Measurements from ENCODE around the gene CCDC134.
A peak's percentile ranks its signal among the peaks of the same experiment; 100 is the strongest.

Gene CCDC134

GRCh38 chr22:41819257-41819656 lies 18.8 kb downstream of the CCDC134 start:
- H2BK120ac ChIP-seq (ENCODE audit: low read depth, low read length), result no peak overlapping the region
- no peak overlapping the region for H3K4me3 ChIP-seq (ENCODE audit: insufficient read depth in 1 of 2, low read depth in 1 of 2, low read length in 2 of 2)
- H3K27me3 ChIP-seq (ENCODE audit: control insufficient read depth in 1 of 2, insufficient read depth in 1 of 2, low read length in 2 of 2), result no peaks in the 10 kb centered on the region
- H2BK15ac ChIP-seq (ENCODE audit: low read depth, poor library complexity, severe bottlenecking), result no peak overlapping the region
- H2BK5ac ChIP-seq (ENCODE audit: low read depth, low read length, poor library complexity, severe bottlenecking), result no peak overlapping the region
- H3K27ac ChIP-seq (ENCODE audit: low read length, poor library complexity, severe bottlenecking), result no peak overlapping the region
- H3K79me1 ChIP-seq (replicated peaks; ENCODE audit: low read length, poor library complexity, severe bottlenecking), result peaks cover 7% of the 10 kb centered on the region
- no peak overlapping the region for H2BK12ac ChIP-seq (ENCODE audit: low read length in 2 of 2)
- H3K23ac ChIP-seq (ENCODE audit: low read length in 2 of 2), result no peak overlapping the region
- 94% methylated on average over 3 of the region's 4 CpGs for WGBS
- no peaks in the 10 kb centered on the region for H3K9me3 ChIP-seq (ENCODE audit: control insufficient read depth, low read length)
- H4K91ac ChIP-seq (ENCODE audit: low read length), result no peak overlapping the region
- no peak overlapping the region for H2AFZ ChIP-seq (ENCODE audit: low read depth, low read length)
- H3K9ac ChIP-seq (ENCODE audit: low read length), result no peak overlapping the region
- H2AK5ac ChIP-seq (ENCODE audit: low read length, severe bottlenecking), result no peak overlapping the region
- no peak overlapping the region for H3K18ac ChIP-seq (ENCODE audit: low read depth in 1 of 2, low read length in 2 of 2)
- H3K36me3 ChIP-seq (ENCODE audit: control insufficient read depth in 1 of 2, insufficient read depth in 2 of 2, low read depth in 1 of 2, low read length in 2 of 2), result peaks cover 8 to 18% of the 10 kb centered on the region in 2 experiments
- H3K14ac ChIP-seq (ENCODE audit: low read length in 2 of 2), result no peak overlapping the region
- peaks cover 13% of the 10 kb centered on the region for H3K4me1 ChIP-seq (ENCODE audit: control insufficient read depth, insufficient read depth, low read depth, low read length)
- no peak overlapping the region for H4K8ac ChIP-seq (ENCODE audit: low read length)
- no peak overlapping the region for H3K4me2 ChIP-seq (ENCODE audit: low read length, poor library complexity, severe bottlenecking)
- H3K4ac ChIP-seq (ENCODE audit: low read depth in 1 of 2, low read length in 2 of 2), result no peak overlapping the region
- DNase-seq, result no peak

- H4K8ac ChIP-seq (ENCODE audit: low read length), result no peak overlapping the region
- H3K27me3 ChIP-seq (ENCODE audit: control insufficient read depth in 1 of 2, insufficient read depth in 1 of 2, low read length in 2 of 2), result no peaks in the 10 kb centered on the region
- no peak overlapping the region for H2AK5ac ChIP-seq (ENCODE audit: low read length, severe bottlenecking)
- no peak overlapping the region for H3K18ac ChIP-seq (ENCODE audit: low read depth in 1 of 2, low read length in 2 of 2)
- H3K79me1 ChIP-seq (replicated peaks; ENCODE audit: low read length, poor library complexity, severe bottlenecking), result peaks cover 12% of the 10 kb centered on the region
- no peak overlapping the region for H2BK5ac ChIP-seq (ENCODE audit: low read depth, low read length, poor library complexity, severe bottlenecking)
- no peak overlapping the region for H2BK12ac ChIP-seq (ENCODE audit: low read length in 2 of 2)
- no peak overlapping the region for H3K23ac ChIP-seq (ENCODE audit: low read length in 2 of 2)
- no peaks in the 10 kb centered on the region for H3K9me3 ChIP-seq (ENCODE audit: control insufficient read depth, low read length)
- no peak overlapping the region for H3K4me3 ChIP-seq (ENCODE audit: insufficient read depth in 1 of 2, low read depth in 1 of 2, low read length in 2 of 2)
- DNase-seq, result no peak
- H3K14ac ChIP-seq (ENCODE audit: low read length in 2 of 2), result no peak overlapping the region
- H3K4ac ChIP-seq (ENCODE audit: low read depth in 1 of 2, low read length in 2 of 2), result no peak overlapping the region
- no peak overlapping the region for H2BK15ac ChIP-seq (ENCODE audit: low read depth, poor library complexity, severe bottlenecking)
- H3K9ac ChIP-seq (ENCODE audit: low read length), result no peak overlapping the region
- no peak overlapping the region for H4K91ac ChIP-seq (ENCODE audit: low read length)
- WGBS, result 97% methylated on average over 5 of the region's 5 CpGs
- peaks cover 18% of the 10 kb centered on the region for H3K4me1 ChIP-seq (ENCODE audit: control insufficient read depth, insufficient read depth, low read depth, low read length)
- no peak overlapping the region for H3K27ac ChIP-seq (ENCODE audit: low read length, poor library complexity, severe bottlenecking)
- peaks cover 8 to 19% of the 10 kb centered on the region in 2 experiments for H3K36me3 ChIP-seq (ENCODE audit: control insufficient read depth in 1 of 2, insufficient read depth in 2 of 2, low read depth in 1 of 2, low read length in 2 of 2)
- H2AFZ ChIP-seq (ENCODE audit: low read depth, low read length), result no peak overlapping the region
- no peak overlapping the region for H2BK120ac ChIP-seq (ENCODE audit: low read depth, low read length)
- no peak overlapping the region for H3K4me2 ChIP-seq (ENCODE audit: low read length, poor library complexity, severe bottlenecking)
These were observed 20.0 kb downstream of the CCDC134 start for GRCh38 chr22:41820447-41820846.

GRCh38 chr22:41821471-41822316 lies 21.2 kb downstream of the CCDC134 start:
- Histone ChIP-seq H3K27me3 (ENCODE audit: control insufficient read depth in 1 of 2, insufficient read depth in 1 of 2, low read length in 2 of 2) (no peaks in the 10 kb centered on the region), H2BK15ac (ENCODE audit: low read depth, poor library complexity, severe bottlenecking) (no peak overlapping the region), H2BK120ac (ENCODE audit: low read depth, low read length) (no peak overlapping the region), H4K91ac (ENCODE audit: low read length) (peak overlapping the region; percentile 58), H3K4ac (ENCODE audit: low read depth in 1 of 2, low read length in 2 of 2) (peak overlapping the region in 1 of 2 experiments; percentile 51), H3K9me3 (ENCODE audit: control insufficient read depth, low read length) (no peaks in the 10 kb centered on the region), H4K8ac (ENCODE audit: low read length) (no peak overlapping the region), H2AFZ (ENCODE audit: low read depth, low read length) (no peak overlapping the region), H3K9ac (ENCODE audit: low read length) (no peak overlapping the region), H3K79me1 (replicated peaks; ENCODE audit: low read length, poor library complexity, severe bottlenecking) (peaks cover 14% of the 10 kb centered on the region), H3K4me1 (ENCODE audit: control insufficient read depth, insufficient read depth, low read depth, low read length) (peaks cover 26% of the 10 kb centered on the region), H3K4me3 (ENCODE audit: insufficient read depth in 1 of 2, low read depth in 1 of 2, low read length in 2 of 2) (no peak overlapping the region), H3K23ac (ENCODE audit: low read length in 2 of 2) (no peak overlapping the region), H3K27ac (ENCODE audit: low read length, poor library complexity, severe bottlenecking) (no peak overlapping the region), H3K14ac (ENCODE audit: low read length in 2 of 2) (peak overlapping the region in 1 of 2 experiments; percentile 66), H3K36me3 (ENCODE audit: control insufficient read depth in 1 of 2, insufficient read depth in 2 of 2, low read depth in 1 of 2, low read length in 2 of 2) (peaks cover 0 to 32% of the 10 kb centered on the region in 2 experiments), H2BK5ac (ENCODE audit: low read depth, low read length, poor library complexity, severe bottlenecking) (no peak overlapping the region), H3K18ac (ENCODE audit: low read depth in 1 of 2, low read length in 2 of 2) (no peak overlapping the region), H2BK12ac (ENCODE audit: low read length in 2 of 2) (peak overlapping the region in 1 of 2 experiments; percentile 37), H2AK5ac (ENCODE audit: low read length, severe bottlenecking) (no peak overlapping the region), H3K4me2 (ENCODE audit: low read length, poor library complexity, severe bottlenecking) (no peak overlapping the region)
- WGBS, result 92% methylated on average over 12 of the region's 12 CpGs
- DNase-seq, result no peak

- no peak overlapping the region for H2BK5ac ChIP-seq (ENCODE audit: low read depth, low read length, poor library complexity, severe bottlenecking)
- peak overlapping the region in 1 of 2 experiments; percentile 35 for H3K4ac ChIP-seq (ENCODE audit: low read depth in 1 of 2, low read length in 2 of 2)
- WGBS, result 98% methylated on average over 3 of the region's 3 CpGs
- DNase-seq, result peak; percentile 83
- H2BK15ac ChIP-seq (ENCODE audit: low read depth, poor library complexity, severe bottlenecking), result no peak overlapping the region
- H3K4me3 ChIP-seq (ENCODE audit: insufficient read depth in 1 of 2, low read depth in 1 of 2, low read length in 2 of 2), result no peak overlapping the region
- no peak overlapping the region for H3K27ac ChIP-seq (ENCODE audit: low read length, poor library complexity, severe bottlenecking)
- no peaks in the 10 kb centered on the region for H3K27me3 ChIP-seq (ENCODE audit: control insufficient read depth in 1 of 2, insufficient read depth in 1 of 2, low read length in 2 of 2)
- no peak overlapping the region for H3K14ac ChIP-seq (ENCODE audit: low read length in 2 of 2)
- peaks cover 0 to 32% of the 10 kb centered on the region in 2 experiments for H3K36me3 ChIP-seq (ENCODE audit: control insufficient read depth in 1 of 2, insufficient read depth in 2 of 2, low read depth in 1 of 2, low read length in 2 of 2)
- H3K4me2 ChIP-seq (ENCODE audit: low read length, poor library complexity, severe bottlenecking), result no peak overlapping the region
- no peak overlapping the region for H4K8ac ChIP-seq (ENCODE audit: low read length)
- peaks cover 14% of the 10 kb centered on the region for H3K79me1 ChIP-seq (replicated peaks; ENCODE audit: low read length, poor library complexity, severe bottlenecking)
- H2AFZ ChIP-seq (ENCODE audit: low read depth, low read length), result no peak overlapping the region
- H4K91ac ChIP-seq (ENCODE audit: low read length), result peak overlapping the region; percentile 43
- H3K9ac ChIP-seq (ENCODE audit: low read length), result peak overlapping the region; percentile 9
- no peak overlapping the region for H3K23ac ChIP-seq (ENCODE audit: low read length in 2 of 2)
- H3K4me1 ChIP-seq (ENCODE audit: control insufficient read depth, insufficient read depth, low read depth, low read length), result peaks cover 32% of the 10 kb centered on the region
- peak overlapping the region; percentile 25 for H2AK5ac ChIP-seq (ENCODE audit: low read length, severe bottlenecking)
- H2BK12ac ChIP-seq (ENCODE audit: low read length in 2 of 2), result peak overlapping the region in 1 of 2 experiments; percentile 49
- no peak overlapping the region for H3K18ac ChIP-seq (ENCODE audit: low read depth in 1 of 2, low read length in 2 of 2)
- H2BK120ac ChIP-seq (ENCODE audit: low read depth, low read length), result no peak overlapping the region
- no peaks in the 10 kb centered on the region for H3K9me3 ChIP-seq (ENCODE audit: control insufficient read depth, low read length)
These were observed 22.0 kb downstream of the CCDC134 start for GRCh38 chr22:41822317-41823057.

Measured in mesenchymal stem cell (in vitro differentiated cells and primary cell).